Gastroesophageal sphincter (tissue), 3 donors: ENCODE data around the gene RRP8.

Source experiments
- EP300 ChIP-seq: sonication (generic); formaldehyde crosslinking; IDR thresholded peaks from one replicate; pipeline ENCODE4 v1.6.1; 2017; ENCODE audit warnings: antibody characterized with exemption, mild to moderate bottlenecking
- POLR2A ChIP-seq, 2 donors: fragments of 450-650 bp; IDR thresholded peaks; one replicate each; pipeline ENCODE4 v1.6.1; 2017; ENCODE audit warnings: antibody characterized with exemption in 2 of 2, mild to moderate bottlenecking in 2 of 2, moderate library complexity in 1 of 2
- POLR2AphosphoS5 ChIP-seq: sonication (generic); formaldehyde crosslinking; IDR thresholded peaks from one replicate; pipeline ENCODE4 v1.6.1; 2017; ENCODE audit warnings: antibody characterized with exemption
- TF ChIP-seq, protein P1 (sequence below), 4 experiments: fragments of 200-600 bp in 2 of 4; fragments of 450-650 bp in 2 of 4; sonication (generic) in 1 of 4; IDR thresholded peaks; one replicate each; pipeline ENCODE4 v1.5.1; 2017 to 2019; ENCODE audit warnings: antibody characterized with exemption in 4 of 4, mild to moderate bottlenecking in 2 of 4, moderate library complexity in 2 of 4

- TF ChIP-seq POLR2A (IDR thresholded peaks at IDR 0.05) (no peak), POLR2AphosphoS5 (no peak), EP300 (no peak)
- TF ChIP-seq, protein P1, sequence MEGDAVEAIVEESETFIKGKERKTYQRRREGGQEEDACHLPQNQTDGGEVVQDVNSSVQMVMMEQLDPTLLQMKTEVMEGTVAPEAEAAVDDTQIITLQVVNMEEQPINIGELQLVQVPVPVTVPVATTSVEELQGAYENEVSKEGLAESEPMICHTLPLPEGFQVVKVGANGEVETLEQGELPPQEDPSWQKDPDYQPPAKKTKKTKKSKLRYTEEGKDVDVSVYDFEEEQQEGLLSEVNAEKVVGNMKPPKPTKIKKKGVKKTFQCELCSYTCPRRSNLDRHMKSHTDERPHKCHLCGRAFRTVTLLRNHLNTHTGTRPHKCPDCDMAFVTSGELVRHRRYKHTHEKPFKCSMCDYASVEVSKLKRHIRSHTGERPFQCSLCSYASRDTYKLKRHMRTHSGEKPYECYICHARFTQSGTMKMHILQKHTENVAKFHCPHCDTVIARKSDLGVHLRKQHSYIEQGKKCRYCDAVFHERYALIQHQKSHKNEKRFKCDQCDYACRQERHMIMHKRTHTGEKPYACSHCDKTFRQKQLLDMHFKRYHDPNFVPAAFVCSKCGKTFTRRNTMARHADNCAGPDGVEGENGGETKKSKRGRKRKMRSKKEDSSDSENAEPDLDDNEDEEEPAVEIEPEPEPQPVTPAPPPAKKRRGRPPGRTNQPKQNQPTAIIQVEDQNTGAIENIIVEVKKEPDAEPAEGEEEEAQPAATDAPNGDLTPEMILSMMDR (IDR thresholded peaks at IDR 0.05) = no peak
Observed at GRCh38 chr11:6568191-6568918, 35.1 kb downstream of the RRP8 start.
